ENCODE measurements around the gene DCST2.

The DCST2 gene

GRCh38 chr1:155061381-155062150 is 28.0 kb upstream of the DCST2 start:
- Histone ChIP-seq H3K36me3 (peaks cover 44% of the 10 kb centered on the region), H3K27ac (no peak overlapping the region; the same call in 1 of the 2 replicates), H3K9me3 (ENCODE audit: severe bottlenecking) (no peaks in the 10 kb centered on the region), H3K27me3 (ENCODE audit: insufficient read depth, low read depth, severe bottlenecking) (no peaks in the 10 kb centered on the region), H3K4me3 (ENCODE audit: low read depth, low read length) (no peak overlapping the region)
- peak; percentile 100 for TF ChIP-seq CTCF (IDR thresholded peaks at IDR 0.05; ENCODE audit: low read depth, low read length)
- peak; percentile 98 for DNase-seq

- Histone ChIP-seq H3K36me3 (peaks cover 52% of the 10 kb centered on the region), H3K9me3 (ENCODE audit: severe bottlenecking) (no peaks in the 10 kb centered on the region), H3K27me3 (ENCODE audit: insufficient read depth, low read depth, severe bottlenecking) (no peaks in the 10 kb centered on the region), H3K27ac (no peak overlapping the region), H3K4me3 (ENCODE audit: low read depth, low read length) (no peak overlapping the region)
- TF ChIP-seq CTCF (IDR thresholded peaks at IDR 0.05; ENCODE audit: low read depth, low read length), result no peak
- DNase-seq, result no peak
Measured at GRCh38 chr1:155060736-155061135, 27.2 kb upstream of the DCST2 start.

GRCh38 chr1:155057788-155058211 is 24.2 kb upstream of the DCST2 start:
- H3K4me3 ChIP-seq (ENCODE audit: low read depth, low read length), result no peak overlapping the region
- H3K27ac ChIP-seq, result no peak overlapping the region
- DNase-seq, result no peak
- peak; percentile 37 for TF ChIP-seq CTCF (IDR thresholded peaks at IDR 0.05; ENCODE audit: low read depth, low read length)
- peaks cover 76% of the 10 kb centered on the region for H3K36me3 ChIP-seq
- no peaks in the 10 kb centered on the region for H3K27me3 ChIP-seq (ENCODE audit: insufficient read depth, low read depth, severe bottlenecking)
- no peaks in the 10 kb centered on the region for H3K9me3 ChIP-seq (ENCODE audit: severe bottlenecking)

- TF ChIP-seq CTCF (IDR thresholded peaks at IDR 0.05; ENCODE audit: low read depth, low read length), result no peak
- H3K36me3 ChIP-seq, result peaks cover 76% of the 10 kb centered on the region
Measured at GRCh38 chr1:155057104-155057503, 23.5 kb upstream of the DCST2 start.

GRCh38 chr1:155053531-155054105 is 20.0 kb upstream of the DCST2 start:
- no peak for DNase-seq
- Histone ChIP-seq H3K4me3 (ENCODE audit: low read depth, low read length) (no peak overlapping the region), H3K27me3 (ENCODE audit: insufficient read depth, low read depth, severe bottlenecking) (no peaks in the 10 kb centered on the region), H3K9me3 (ENCODE audit: severe bottlenecking) (no peaks in the 10 kb centered on the region), H3K36me3 (peaks cover 53% of the 10 kb centered on the region), H3K27ac (no peak overlapping the region)
- no peak for TF ChIP-seq CTCF (IDR thresholded peaks at IDR 0.05; ENCODE audit: low read depth, low read length)

More at GRCh38 chr1:155057104-155057503, 23.5 kb upstream of the DCST2 start:
- DNase-seq, result no peak
- H3K27ac ChIP-seq, result no peak overlapping the region
- no peaks in the 10 kb centered on the region for H3K9me3 ChIP-seq (ENCODE audit: severe bottlenecking)
- no peaks in the 10 kb centered on the region for H3K27me3 ChIP-seq (ENCODE audit: insufficient read depth, low read depth, severe bottlenecking)
- no peak overlapping the region for H3K4me3 ChIP-seq (ENCODE audit: low read depth, low read length)

Data from WERI-Rb-1 (cell line).